K562 (cell line): ENCODE data around the gene SLX4IP. TPM values are rescaled to one million over a fixed set of nuclear protein-coding genes. Genes with fewer than 3 reads are reported as not detected.

Experiments
- ATF2 ChIP-seq: sonication (generic); formaldehyde crosslinking; IDR thresholded peaks from 2 replicates; pipeline ENCODE4 v1.8.1; 2022; ENCODE audit warnings: missing genetic modification reagents
- BMI1 ChIP-seq: fragments of 150-350 bp; IDR thresholded peaks from 2 replicates; pipeline ENCODE4 v1.6.1; 2014; ENCODE audit warnings: low read length
- CBFB ChIP-seq: sonication (generic); formaldehyde crosslinking; IDR thresholded peaks from 2 replicates; pipeline ENCODE4 v1.4.0; 2020; ENCODE audit warnings: mild to moderate bottlenecking, missing genetic modification reagents
- DEAF1 ChIP-seq: fragments of 450-650 bp; formaldehyde crosslinking; IDR thresholded peaks from 2 replicates; pipeline ENCODE4 v1.4.0; 2020; ENCODE audit warnings: mild to moderate bottlenecking, moderate library complexity
- E2F1 ChIP-seq: sonication (generic); formaldehyde crosslinking; IDR thresholded peaks from 2 replicates; pipeline ENCODE4 v1.8.1; 2023; ENCODE audit warnings: mild to moderate bottlenecking, missing genetic modification reagents, moderate library complexity
- E2F3 ChIP-seq: fragments of 250-450 bp; sonication (Bioruptor Pico); IDR thresholded peaks from 2 replicates; pipeline ENCODE4 v1.4.0; 2020; ENCODE audit warnings: mild to moderate bottlenecking
- FOXA1 ChIP-seq: fragments of 450-650 bp; IDR thresholded peaks from 2 replicates; pipeline ENCODE4 v1.6.1; 2016; ENCODE audit warnings: mild to moderate bottlenecking, borderline replicate concordance
- GTF2B ChIP-seq: IDR thresholded peaks from 2 replicates; pipeline ENCODE4 v1.6.1; 2011; ENCODE audit not compliant: insufficient read length; ENCODE audit errors: extremely low read depth
- NFE2L1 ChIP-seq: fragments of 450-650 bp; IDR thresholded peaks from 2 replicates; pipeline ENCODE4 v1.6.1; 2016; ENCODE audit warnings: missing genetic modification characterization, low read depth, mild to moderate bottlenecking, missing compliant biosample characterization, moderate library complexity, borderline replicate concordance
- POLR2B ChIP-seq: fragments of 450-650 bp; IDR thresholded peaks from 2 replicates; pipeline ENCODE4 v1.6.1; 2018; ENCODE audit warnings: low read depth; ENCODE audit not compliant: partially characterized antibody
- PRMT5 ChIP-seq: sonication (generic); formaldehyde crosslinking; IDR thresholded peaks from 2 replicates; pipeline ENCODE4 v1.5.0; 2020; ENCODE audit warnings: missing genetic modification reagents
- SRSF1 ChIP-seq: fragments of 200-400 bp; formaldehyde crosslinking; IDR thresholded peaks from 2 replicates; pipeline ENCODE4 v1.6.1; 2017; ENCODE audit warnings: mild to moderate bottlenecking, low read depth, low read length, moderate library complexity
- STAG1 ChIP-seq: sonication (generic); formaldehyde crosslinking; IDR thresholded peaks from 2 replicates; pipeline ENCODE4 v1.5.0; 2020; ENCODE audit warnings: missing genetic modification reagents, borderline replicate concordance
- TBP ChIP-seq: optimal IDR thresholded peaks from 2 replicates; pipeline ENCODE3; 2011; ENCODE audit warnings: low read depth, low read length, improper control_type of control experiment
- TCF3 ChIP-seq: sonication (generic); formaldehyde crosslinking; IDR thresholded peaks from 2 replicates; pipeline ENCODE4 v1.4.0; 2020; ENCODE audit warnings: mild to moderate bottlenecking, missing genetic modification reagents
- TCF7L2 ChIP-seq: fragments of 150-350 bp; IDR thresholded peaks from 2 replicates; pipeline ENCODE4 v1.6.1; 2016; ENCODE audit warnings: low read depth, mild to moderate bottlenecking, low read length, moderate library complexity
- TFAM ChIP-seq: fragments of 250-450 bp; sonication (Bioruptor Pico); conservative IDR thresholded peaks from 2 replicates; pipeline ENCODE4 v1.5.0; 2021; ENCODE audit warnings: mild to moderate bottlenecking, moderate library complexity
- TSC22D4 ChIP-seq: fragments of 450-650 bp; IDR thresholded peaks from 2 replicates; pipeline ENCODE4 v1.6.1; 2016; ENCODE audit warnings: missing genetic modification characterization, missing biosample characterization, control low read depth
- YBX1 ChIP-seq: fragments of 450-650 bp; IDR thresholded peaks from 2 replicates; pipeline ENCODE4 v1.7.1; 2016; ENCODE audit warnings: mild to moderate bottlenecking
- ZBTB49 ChIP-seq: sonication (generic); formaldehyde crosslinking; IDR thresholded peaks from 2 replicates; pipeline ENCODE4 v1.8.0; 2022; ENCODE audit warnings: missing genetic modification reagents, mild to moderate bottlenecking, borderline replicate concordance
- ZNF146 ChIP-seq: IDR thresholded peaks from one replicate; pipeline ENCODE4 v1.6.1; 2018; ENCODE audit warnings: missing compliant biosample characterization; ENCODE audit not compliant: unreplicated experiment
- ZNF24 ChIP-seq: fragments of 450-650 bp; IDR thresholded peaks from 2 replicates; pipeline ENCODE4 v1.6.1; 2016
- ZNF551 ChIP-seq: fragments of 250-450 bp; sonication (Bioruptor Pico); IDR thresholded peaks from 2 replicates; pipeline ENCODE4 v1.5.0; 2021; ENCODE audit warnings: mild to moderate bottlenecking, moderate library complexity
- polyA plus RNA-seq, 8 experiments: library from polyadenylated mRNA; depleted of rRNA in 4 of 8; stranded (reverse) in 5 of 8; unstranded in 3 of 8; fragments of >200 nt; fragmentation: Nextera tagmentation in 2 of 8; fragmentation: Illumina TruSeq in 1 of 8; extraction: Ambion mirVana in 2 of 8; extraction: Trizol in 1 of 8; gene quantifications; 2 replicates each; pipeline versions ENCODE4 v1.2.1 to v1.2.3, GENCODE V29; 2011 to 2014; ENCODE audit warnings: inconsistent platforms in 1 of 8, missing spikeins in 1 of 8
- total RNA-seq, 7 experiments: library from RNA; depleted of rRNA in 6 of 7; stranded (reverse); fragments of >200 nt in 6 of 7; fragmentation: Illumina TruSeq in 2 of 7; extraction: Trizol in 2 of 7; gene quantifications; 2 replicates each; pipeline versions ENCODE4 v1.2.1 to v1.2.3, GENCODE V29; 2011 to 2021; ENCODE audit warnings: low replicate concordance in 1 of 7

The SLX4IP gene
- total and polyA plus RNA-seq, 9 of the 15 experiments (the other 6 are each of a cell fraction or from before 2014, with no cell fraction given): 1.5 to 5.9 (median 3.5) TPM

- no peak for TF ChIP-seq E2F1 (CRISPR knock-in tag)
- TF ChIP-seq SRSF1: no peak
- TF ChIP-seq PRMT5 (CRISPR knock-in tag): no peak
- peak; percentile 23; the same call in 1 of the 2 replicates for TF ChIP-seq TCF3 (CRISPR knock-in tag)
- no peak for TF ChIP-seq ZBTB49 (CRISPR knock-in tag)
- no peak for TF ChIP-seq DEAF1 (CRISPR knock-in tag)
- TF ChIP-seq NFE2L1: peak; percentile 91
- no peak for TF ChIP-seq YBX1
- TF ChIP-seq TSC22D4: no peak
- TF ChIP-seq BMI1: no peak
- peak; percentile 17 for TF ChIP-seq TBP
- TF ChIP-seq ZNF146 (CRISPR knock-in tag): no peak
- no peak for TF ChIP-seq POLR2B
- no peak for TF ChIP-seq ATF2 (CRISPR knock-in tag)
- TF ChIP-seq STAG1 (CRISPR knock-in tag): no peak
- no peak for TF ChIP-seq ZNF24
- TF ChIP-seq ZNF551: no peak
- no peak for TF ChIP-seq CBFB (CRISPR knock-in tag)
- no peak for TF ChIP-seq TCF7L2
- TF ChIP-seq FOXA1: no peak
- TF ChIP-seq TFAM (CRISPR knock-in tag): no peak
- TF ChIP-seq GTF2B: no peak
- no peak for TF ChIP-seq E2F3
Measured at GRCh38 chr20:10511509-10512251, 76.6 kb downstream of the SLX4IP start (continued).
